ENCODE results near the gene PARVB.

DNA sequence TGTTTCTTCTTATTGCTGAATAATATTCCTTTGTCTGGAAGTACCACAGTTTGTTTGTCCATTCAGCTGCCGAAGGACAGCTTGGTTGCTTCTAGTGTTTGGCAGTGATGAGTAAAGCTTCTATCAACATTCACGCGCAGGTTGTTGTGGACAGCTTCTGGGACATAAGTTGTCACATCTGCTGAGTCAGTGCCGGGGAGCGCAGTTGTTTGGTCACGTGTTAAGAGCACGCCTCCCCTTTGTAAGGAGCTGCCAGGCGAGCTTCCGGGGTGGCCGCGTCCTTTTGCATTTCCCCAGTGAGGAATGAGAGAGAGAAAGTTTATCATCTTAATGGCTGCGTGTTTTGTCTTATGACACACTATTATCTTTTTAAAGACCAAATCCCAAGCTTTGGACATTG is 38.6 kb upstream of the PARVB start:
- TF ChIP-seq, protein P1, sequence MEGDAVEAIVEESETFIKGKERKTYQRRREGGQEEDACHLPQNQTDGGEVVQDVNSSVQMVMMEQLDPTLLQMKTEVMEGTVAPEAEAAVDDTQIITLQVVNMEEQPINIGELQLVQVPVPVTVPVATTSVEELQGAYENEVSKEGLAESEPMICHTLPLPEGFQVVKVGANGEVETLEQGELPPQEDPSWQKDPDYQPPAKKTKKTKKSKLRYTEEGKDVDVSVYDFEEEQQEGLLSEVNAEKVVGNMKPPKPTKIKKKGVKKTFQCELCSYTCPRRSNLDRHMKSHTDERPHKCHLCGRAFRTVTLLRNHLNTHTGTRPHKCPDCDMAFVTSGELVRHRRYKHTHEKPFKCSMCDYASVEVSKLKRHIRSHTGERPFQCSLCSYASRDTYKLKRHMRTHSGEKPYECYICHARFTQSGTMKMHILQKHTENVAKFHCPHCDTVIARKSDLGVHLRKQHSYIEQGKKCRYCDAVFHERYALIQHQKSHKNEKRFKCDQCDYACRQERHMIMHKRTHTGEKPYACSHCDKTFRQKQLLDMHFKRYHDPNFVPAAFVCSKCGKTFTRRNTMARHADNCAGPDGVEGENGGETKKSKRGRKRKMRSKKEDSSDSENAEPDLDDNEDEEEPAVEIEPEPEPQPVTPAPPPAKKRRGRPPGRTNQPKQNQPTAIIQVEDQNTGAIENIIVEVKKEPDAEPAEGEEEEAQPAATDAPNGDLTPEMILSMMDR (IDR thresholded peaks at IDR 0.05): no peak
- no peak for TF ChIP-seq POLR2A (IDR thresholded peaks at IDR 0.05)

Data from uterus (tissue), 2 donors.